GM19468 (cell line): ENCODE measurements around the gene TFB2M.
"Not testable (repeated sequence)": the region's sequence is repeated elsewhere in the genome, so short reads cannot be mapped to it uniquely, and the experiment has no call there.

Experiments used
- ATAC-seq: cut with Tn5 transposase; IDR thresholded peaks from one replicate; pipeline ENCODE4 v1.9.1; 2021; ENCODE audit warnings: mild to moderate bottlenecking, moderate library complexity, moderate number of reproducible peaks; ENCODE audit not compliant: unreplicated experiment; ENCODE audit errors: extremely low read depth

The TFB2M gene

DNA sequence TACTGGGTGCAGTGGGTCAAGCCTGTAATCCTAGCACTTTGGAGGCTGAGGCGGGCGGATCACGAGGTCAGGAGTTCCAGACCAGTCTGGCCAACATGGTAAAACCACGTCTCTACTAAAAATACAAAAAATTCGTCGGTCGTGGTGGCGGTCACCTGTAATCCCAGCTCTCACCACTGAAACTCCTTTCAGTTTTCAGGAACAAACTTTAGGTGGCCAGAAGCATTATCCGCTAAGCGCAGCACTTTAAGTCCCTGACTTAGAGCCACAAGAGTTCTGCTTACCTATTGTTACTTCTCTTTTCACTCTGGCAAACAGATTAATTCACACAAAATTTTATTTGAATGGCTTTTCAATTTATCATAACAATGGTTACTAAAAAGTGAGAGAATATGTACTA, 5.2 kb downstream of the TFB2M start:
- ATAC-seq, result not testable (repeated sequence)

DNA sequence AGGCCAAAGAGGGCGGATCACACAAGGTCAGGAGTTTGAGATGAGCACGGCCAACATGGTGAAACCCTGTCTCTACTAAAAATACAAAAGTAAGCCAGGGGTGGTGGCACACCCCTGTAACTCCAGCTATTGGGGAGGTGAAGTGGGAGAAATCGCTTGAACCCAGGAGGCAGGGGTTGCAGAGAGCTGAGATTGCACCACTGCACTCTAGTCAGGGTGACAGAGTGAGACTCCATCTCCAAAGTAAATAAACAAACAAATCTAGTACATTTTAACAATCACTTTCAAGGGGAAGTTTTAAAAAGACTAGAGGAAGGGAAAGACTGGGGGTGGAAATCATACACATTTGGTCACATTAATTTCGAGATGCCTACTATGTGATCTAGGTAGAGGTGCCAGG, 6.8 kb downstream of the TFB2M start:
- ATAC-seq, result no peak

- no peak for ATAC-seq
Measured at GRCh38 chr1:246558041-246558440, 8.0 kb downstream of the TFB2M start.

DNA sequence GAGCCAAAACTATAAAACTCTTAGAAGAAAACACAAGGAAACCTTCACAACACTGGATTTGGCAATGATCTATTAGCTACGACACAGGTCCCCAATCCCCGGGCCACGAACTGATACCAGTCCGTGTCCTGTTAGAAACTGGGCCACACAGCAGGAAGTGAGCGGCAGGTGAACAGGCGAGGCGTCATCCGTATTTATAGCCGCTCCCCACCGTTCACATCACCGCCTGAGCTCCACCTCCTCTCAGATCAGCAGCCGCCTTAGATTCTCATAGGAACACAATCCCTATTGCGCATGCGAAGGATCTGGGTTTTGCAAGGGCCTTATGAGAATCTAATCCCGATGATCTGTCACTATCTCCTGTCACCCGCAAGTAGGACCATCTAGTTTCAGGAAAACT, 11.9 kb downstream of the TFB2M start:
- no peak for ATAC-seq

GRCh38 chr1:246552110-246552509, 14.0 kb downstream of the TFB2M start:
- no peak for ATAC-seq

GRCh38 chr1:246550402-246550801, 15.7 kb downstream of the TFB2M start:
- no peak for ATAC-seq

DNA sequence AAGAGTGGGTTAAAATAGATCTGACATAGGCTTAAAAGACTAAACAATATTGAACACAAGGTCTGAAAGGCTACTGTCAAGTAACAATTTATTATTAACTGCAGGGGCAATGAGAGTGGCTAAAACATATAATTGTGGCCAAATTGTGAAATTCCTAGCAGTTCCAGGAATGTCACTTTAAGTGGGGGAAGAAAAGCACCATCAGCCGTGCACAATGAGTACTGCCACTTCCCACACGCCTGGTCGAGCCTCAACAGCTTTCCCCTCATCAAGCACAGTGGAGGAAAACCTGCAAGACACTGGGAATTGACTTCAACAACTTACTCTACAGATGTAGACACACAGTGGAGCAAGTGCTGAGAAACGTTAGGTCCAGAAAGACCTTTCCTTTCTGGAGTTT, 16.4 kb downstream of the TFB2M start:
- ATAC-seq, result no peak

GRCh38 chr1:246544001-246544400, 22.1 kb downstream of the TFB2M start:
- ATAC-seq, result no peak

DNA sequence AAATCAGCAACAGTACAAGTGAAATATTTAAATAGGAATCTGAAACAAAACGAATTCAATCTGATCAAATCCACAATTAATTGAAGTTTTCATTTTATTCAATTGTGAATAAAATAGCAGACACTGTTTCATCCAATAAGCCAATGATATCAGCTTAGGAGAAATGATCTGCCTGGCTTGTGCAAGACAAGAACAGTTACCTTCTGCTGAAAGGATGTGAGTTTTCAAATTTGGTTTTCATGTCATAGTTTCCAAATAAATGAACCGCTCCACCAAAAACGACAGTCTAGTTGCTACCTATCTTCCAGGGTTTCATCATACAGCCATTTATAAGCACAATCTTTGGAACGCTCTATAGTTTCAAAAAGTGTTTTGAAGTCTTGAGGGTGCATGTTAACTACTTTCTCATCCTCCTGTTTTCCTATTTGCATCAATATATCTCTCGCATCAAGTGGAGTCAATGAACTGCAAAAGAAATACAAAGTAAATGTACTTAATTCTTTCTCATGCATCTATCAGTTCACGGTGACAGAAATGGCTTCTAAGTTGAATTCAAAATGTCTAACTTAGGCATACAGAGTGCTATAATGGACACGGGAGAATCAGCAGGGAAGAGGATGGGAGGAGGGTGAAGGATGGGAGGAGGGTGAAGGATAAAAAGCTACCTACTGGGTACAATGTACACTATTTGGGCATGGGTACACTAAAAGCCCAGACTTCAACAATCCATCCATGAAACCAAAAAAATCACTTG, 25.1 kb downstream of the TFB2M start:
- no peak for ATAC-seq

DNA sequence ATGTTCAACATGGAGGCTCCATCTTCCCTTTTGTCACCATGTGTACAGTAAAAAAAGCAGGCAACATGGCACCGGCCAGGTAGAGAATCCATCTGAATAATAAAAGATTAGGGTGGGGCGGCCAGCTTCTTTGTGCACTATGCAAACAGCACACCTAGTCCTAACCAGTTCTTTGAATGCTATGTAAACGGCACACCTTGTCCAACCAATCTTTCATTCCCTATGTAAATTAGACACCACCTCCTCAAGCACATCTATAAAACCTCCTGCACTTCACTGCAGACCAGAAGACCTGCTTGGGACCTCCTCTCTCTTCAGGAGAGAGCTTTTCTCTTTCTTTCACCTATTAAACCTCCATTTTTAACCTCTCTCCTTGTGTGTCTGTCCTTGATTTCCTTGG, 28.2 kb downstream of the TFB2M start:
- no peak for ATAC-seq

DNA sequence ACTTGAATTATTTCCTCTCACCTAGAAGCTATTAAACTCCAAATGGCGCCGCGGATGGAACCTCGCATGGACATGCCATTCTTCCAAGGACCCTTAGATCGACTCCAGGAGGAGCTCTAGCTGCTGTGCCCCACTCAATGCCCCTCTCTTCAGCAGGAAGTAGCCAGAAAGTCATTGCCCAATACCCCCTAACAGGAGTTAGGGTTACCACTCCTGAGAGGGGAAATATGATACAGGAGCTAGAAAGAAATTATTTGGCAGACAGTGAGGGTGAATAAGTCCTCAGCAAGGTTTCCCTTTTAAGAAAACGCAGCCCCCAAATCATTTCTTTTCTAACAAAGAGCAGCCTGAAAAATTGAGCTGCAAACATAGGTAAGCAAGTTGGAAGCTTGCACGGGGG, 28.6 kb downstream of the TFB2M start:
- no peak for ATAC-seq

- no peak for ATAC-seq
Measured at GRCh38 chr1:246534114-246534513, 31.9 kb downstream of the TFB2M start.

- no peak for ATAC-seq
Measured at GRCh38 chr1:246533371-246533905, 32.6 kb downstream of the TFB2M start.

- ATAC-seq, result no peak
Measured at GRCh38 chr1:246532519-246532918, 33.5 kb downstream of the TFB2M start.

GRCh38 chr1:246530482-246530881, 35.6 kb downstream of the TFB2M start:
- no peak for ATAC-seq

DNA sequence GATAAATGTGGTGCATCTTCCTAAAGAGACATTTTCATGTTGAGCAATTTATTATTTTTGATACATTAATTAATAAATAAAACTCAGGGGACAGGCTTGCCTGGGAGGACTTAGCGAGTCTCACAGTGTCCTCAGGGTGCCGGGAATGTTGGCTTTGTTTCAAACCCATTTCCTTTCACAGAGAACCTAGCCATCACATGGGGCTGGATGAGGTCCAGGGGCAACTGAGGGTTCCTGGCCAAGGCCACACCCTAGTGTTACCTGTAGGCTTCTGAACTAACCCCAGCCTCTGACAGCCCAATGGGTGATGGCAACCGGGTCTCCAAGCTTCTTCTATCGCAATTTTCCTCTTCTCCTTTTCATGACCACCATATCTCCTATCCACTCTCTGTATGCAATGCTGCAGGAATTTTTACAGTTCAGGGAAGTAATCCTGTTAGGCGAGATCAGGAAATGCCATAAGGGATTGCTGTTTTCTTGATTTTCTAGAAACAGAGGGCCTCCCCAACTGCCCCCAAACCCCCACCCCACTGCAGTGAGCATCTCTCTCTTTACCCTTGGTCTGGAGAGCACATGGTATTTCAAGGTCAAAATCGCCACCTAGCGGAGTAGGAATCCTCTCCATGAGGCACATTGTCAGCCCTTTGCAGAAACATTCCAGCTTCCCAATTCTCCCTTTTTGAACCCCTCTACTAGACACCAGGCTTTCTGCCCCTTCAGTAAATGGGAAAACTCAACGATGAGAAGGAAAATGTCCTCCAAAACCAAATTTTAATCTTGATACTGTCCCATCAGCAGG, 36.9 kb downstream of the TFB2M start:
- no peak for ATAC-seq

DNA sequence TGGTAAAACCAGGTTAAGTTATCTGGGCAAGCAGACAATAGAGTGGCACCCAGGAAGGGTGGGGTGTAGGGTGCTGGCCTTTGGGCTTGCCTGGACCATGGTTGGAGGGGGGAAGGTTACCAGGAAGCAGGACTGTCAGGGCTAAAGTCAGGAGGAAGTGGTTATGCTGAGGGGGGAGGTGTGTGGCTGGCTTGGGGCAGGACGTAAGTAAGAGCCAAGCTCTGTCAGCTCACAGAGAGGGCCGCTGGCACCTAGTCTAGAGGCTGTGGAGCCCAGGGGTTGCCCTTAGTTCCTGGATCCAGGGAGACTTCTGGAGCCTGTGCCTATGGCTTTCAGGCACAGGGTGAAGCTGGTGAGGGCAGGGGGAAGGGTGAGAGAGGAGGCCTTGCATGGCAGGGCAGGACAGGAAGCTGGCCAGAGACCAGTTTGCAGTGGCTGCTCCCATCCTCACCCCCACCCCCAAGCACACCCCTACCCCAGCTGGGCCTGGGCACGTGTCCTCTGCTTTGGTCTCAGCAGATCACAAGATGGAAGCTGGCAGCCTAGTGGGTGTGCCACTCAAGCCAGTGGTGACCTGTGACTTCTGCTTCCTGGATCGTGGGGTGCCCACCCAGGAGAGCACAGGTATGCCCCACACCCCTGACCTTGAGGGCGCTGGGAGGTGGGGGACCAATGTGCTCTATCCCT, 38.5 kb downstream of the TFB2M start:
- ATAC-seq, result no peak

- ATAC-seq, result no peak
Measured at GRCh38 chr1:246526915-246527314, 39.1 kb downstream of the TFB2M start.

DNA sequence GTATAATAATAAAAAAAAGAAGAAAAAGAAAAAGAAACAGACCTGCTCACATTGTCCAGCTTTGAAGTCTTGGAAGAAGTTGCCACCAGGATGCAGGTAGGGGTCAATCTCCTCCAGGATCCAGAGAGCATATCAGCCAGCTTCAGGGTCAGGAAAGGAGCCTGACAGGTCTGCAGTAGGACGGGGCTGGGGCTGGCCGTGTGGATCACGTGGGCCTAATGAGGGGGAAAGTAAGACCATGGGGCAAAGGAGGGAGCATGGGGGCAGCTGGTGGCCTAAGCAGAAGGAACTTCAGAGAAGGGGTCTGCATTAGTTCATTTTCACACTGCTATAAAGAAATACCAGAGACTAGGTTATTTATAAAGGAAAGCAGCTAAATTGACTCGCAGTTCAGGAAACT, 39.7 kb downstream of the TFB2M start:
- no peak for ATAC-seq

DNA sequence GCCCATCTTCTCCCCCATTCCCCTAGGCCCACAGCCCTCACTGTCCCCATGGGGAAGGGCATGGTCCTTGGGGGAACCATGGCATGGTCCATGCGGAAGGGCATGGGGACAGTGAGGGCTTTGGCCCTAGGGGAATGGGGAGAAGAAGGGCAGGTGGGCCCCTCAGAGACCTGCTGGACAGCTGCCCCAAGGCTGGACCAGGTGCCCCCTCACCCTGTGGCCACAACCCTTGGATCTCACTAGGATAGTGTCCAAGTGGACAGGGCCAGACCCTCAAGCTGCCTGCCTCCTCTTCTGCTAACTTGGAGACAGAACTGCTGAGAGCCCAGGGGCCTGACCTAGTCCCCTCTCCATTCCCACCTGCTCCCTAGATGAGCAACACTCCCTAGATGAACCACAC, 46.5 kb downstream of the TFB2M start:
- no peak for ATAC-seq
